Measurements from ENCODE around the gene IFRD2. TPM values are rescaled to one million over a fixed set of nuclear protein-coding genes. Genes with fewer than 3 reads are reported as not detected.
A peak's percentile ranks its signal among the peaks of the same experiment; 100 is the strongest.

The IFRD2 gene
- total and polyA plus RNA-seq, 2 of the 13 experiments (the other 11 are each of a cell fraction or from before 2014, with no cell fraction given) = 32.8 to 96.1 TPM

DNA sequence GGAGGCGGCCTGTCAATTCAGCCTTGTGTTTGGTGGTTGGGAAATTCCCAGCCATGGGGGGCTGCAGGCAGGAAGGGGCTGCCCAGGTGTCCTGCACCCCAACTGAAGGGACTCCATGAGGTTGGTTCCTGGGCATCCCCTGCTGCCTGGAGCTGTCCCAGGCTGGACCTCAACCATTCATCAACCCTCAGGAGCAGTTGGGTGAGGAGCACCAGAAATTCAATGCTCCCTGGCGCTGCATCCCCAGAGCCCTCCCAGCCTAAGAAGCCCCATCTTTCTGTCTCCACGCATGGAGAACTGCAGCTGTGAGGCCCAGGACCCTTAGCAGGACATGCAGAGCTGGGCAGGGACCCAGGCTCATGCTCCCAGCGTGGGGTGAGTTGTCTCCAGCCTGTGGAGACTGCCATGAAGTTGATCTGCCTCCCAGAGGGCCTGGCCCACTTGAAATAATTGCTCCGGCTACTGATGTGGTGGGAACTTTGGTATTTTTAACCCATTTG is 31.2 kb downstream of the IFRD2 start (continued):
- TF ChIP-seq, protein P1, sequence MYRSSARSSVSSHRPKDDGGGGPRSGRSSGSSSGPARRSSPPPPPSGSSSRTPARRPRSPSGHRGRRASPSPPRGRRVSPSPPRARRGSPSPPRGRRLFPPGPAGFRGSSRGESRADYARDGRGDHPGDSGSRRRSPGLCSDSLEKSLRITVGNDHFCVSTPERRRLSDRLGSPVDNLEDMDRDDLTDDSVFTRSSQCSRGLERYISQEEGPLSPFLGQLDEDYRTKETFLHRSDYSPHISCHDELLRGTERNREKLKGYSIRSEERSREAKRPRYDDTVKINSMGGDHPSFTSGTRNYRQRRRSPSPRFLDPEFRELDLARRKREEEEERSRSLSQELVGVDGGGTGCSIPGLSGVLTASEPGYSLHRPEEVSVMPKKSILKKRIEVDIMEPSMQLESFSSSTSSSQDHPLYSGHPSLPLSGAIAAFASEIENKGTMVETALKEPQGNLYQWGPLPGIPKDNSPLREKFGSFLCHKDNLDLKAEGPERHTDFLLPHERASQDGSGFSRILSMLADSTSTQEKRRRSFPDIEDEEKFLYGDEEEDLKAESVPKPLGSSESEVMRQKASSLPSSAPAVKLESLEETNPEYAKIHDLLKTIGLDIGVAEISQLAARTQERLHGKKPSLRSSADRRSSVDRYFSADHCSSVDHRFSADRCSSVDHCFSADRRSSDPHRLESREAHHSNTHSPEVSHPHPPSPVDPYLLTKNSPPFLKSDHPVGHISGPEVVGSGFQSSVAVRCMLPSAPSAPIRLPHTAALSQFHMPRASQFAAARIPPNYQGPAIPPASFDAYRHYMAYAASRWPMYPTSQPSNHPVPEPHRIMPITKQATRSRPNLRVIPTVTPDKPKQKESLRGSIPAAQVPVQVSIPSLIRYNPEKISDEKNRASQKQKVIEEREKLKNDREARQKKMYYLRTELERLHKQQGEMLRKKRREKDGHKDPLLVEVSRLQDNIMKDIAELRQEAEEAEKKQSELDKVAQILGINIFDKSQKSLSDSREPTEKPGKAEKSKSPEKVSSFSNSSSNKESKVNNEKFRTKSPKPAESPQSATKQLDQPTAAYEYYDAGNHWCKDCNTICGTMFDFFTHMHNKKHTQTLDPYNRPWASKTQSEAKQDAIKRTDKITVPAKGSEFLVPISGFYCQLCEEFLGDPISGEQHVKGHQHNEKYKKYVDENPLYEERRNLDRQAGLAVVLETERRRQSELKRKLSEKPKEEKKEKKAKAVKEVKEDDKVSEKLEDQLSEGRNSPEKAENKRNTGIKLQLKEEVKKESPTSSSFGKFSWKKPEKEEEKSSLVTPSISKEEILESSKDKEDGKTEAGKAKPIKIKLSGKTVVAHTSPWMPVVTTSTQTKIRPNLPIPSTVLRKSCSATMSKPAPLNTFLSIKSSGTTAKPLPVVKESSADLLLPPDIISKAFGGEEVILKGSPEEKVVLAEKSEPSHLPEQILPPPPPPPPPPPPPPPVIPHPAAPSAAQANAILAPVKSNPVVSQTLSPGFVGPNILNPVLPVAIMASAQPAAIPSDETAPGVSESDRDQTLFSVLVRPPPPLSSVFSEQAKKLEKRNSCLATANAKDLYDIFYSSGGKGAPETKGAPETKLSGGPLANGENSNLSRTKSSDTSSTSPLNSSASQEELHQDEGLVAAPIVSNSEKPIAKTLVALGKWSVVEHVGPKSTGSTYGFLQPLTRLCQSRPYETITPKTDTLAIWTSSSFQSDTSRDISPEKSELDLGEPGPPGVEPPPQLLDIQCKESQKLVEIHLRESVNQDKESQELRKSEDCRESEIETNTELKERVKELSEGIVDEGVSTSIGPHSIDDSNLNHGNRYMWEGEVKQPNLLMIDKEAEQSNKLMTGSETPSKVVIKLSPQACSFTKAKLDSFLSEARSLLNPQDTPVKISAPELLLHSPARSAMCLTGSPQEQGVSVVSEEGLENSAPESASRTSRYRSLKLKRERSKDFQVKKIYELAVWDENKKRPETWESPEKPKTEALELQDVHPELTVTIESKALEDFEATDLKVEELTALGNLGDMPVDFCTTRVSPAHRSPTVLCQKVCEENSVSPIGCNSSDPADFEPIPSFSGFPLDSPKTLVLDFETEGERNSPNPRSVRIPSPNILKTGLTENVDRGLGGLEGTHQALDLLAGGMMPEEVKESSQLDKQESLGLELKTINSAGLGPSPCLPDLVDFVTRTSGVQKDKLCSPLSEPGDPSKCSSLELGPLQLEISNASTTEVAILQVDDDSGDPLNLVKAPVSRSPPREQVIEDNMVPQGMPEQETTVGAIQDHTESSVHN (CRISPR knock-in tag; IDR thresholded peaks at IDR 0.05) = no peak
- TF ChIP-seq, protein P2, sequence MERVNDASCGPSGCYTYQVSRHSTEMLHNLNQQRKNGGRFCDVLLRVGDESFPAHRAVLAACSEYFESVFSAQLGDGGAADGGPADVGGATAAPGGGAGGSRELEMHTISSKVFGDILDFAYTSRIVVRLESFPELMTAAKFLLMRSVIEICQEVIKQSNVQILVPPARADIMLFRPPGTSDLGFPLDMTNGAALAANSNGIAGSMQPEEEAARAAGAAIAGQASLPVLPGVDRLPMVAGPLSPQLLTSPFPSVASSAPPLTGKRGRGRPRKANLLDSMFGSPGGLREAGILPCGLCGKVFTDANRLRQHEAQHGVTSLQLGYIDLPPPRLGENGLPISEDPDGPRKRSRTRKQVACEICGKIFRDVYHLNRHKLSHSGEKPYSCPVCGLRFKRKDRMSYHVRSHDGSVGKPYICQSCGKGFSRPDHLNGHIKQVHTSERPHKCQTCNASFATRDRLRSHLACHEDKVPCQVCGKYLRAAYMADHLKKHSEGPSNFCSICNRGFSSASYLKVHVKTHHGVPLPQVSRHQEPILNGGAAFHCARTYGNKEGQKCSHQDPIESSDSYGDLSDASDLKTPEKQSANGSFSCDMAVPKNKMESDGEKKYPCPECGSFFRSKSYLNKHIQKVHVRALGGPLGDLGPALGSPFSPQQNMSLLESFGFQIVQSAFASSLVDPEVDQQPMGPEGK (CRISPR knock-in tag; IDR thresholded peaks at IDR 0.05) = peak; percentile 73
- TF ChIP-seq NCOR1 (IDR thresholded peaks at IDR 0.05; ENCODE audit: borderline replicate concordance, low read length) (no peak), ZNF280B (CRISPR knock-in tag; IDR thresholded peaks at IDR 0.05; ENCODE audit: borderline replicate concordance) (no peak; the same call in 1 of the 2 replicates), ZNF569 (CRISPR knock-in tag; IDR thresholded peaks at IDR 0.05; ENCODE audit: borderline replicate concordance) (no peak), GMEB2 (CRISPR knock-in tag; IDR thresholded peaks at IDR 0.05; ENCODE audit: low read depth) (no peak), FOXM1 (CRISPR knock-in tag; IDR thresholded peaks at IDR 0.05) (0 out of 2 replicates have a peak, but pooled peaks have one; percentile 14), ZBTB4 (CRISPR knock-in tag; IDR thresholded peaks at IDR 0.05; ENCODE audit: borderline replicate concordance) (no peak), MEIS1 (CRISPR knock-in tag; IDR thresholded peaks at IDR 0.05; ENCODE audit: borderline replicate concordance) (0 out of 2 replicates have a peak, but pooled peaks have one; percentile 13), TGIF2 (CRISPR knock-in tag; IDR thresholded peaks at IDR 0.05) (no peak)
- TF ChIP-seq, protein P3, sequence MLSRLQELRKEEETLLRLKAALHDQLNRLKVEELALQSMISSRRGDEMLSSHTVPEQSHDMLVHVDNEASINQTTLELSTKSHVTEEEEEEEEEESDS (CRISPR knock-in tag; IDR thresholded peaks at IDR 0.05; ENCODE audit: borderline replicate concordance) = no peak

Data from HepG2 (cell line).